Astrocyte of the spinal cord (primary cell): ENCODE results near the gene FOSB.

Experiments
- DNase-seq: peaks from one replicate; pipeline ENCODE4 v3.0.0; 2011; ENCODE audit warnings: low read depth, low spot score
- H3K4me3 ChIP-seq: 2 replicates; pipeline ENCODE4 v1.5.1; 2011; ENCODE audit warnings: low read depth, mild to moderate bottlenecking, low read length, moderate library complexity
- CTCF ChIP-seq: IDR thresholded peaks from 2 replicates; pipeline ENCODE4 v1.5.1; 2012; ENCODE audit warnings: low read depth, mild to moderate bottlenecking, low read length, inconsistent platforms
- in situ Hi-C: cut with HindIII; loops from 2 replicates; pipeline ENCODE4 v1.10.0; 2017; ENCODE audit warnings: low sequenced_read_pairs

FOSB gene

GRCh38 chr19:45437328-45437727 lies 30.5 kb upstream of the FOSB start:
- no peak for DNase-seq
- in situ Hi-C loops, result no loop called here
- no peak overlapping the region for H3K4me3 ChIP-seq
- no peak for TF ChIP-seq CTCF

DNA sequence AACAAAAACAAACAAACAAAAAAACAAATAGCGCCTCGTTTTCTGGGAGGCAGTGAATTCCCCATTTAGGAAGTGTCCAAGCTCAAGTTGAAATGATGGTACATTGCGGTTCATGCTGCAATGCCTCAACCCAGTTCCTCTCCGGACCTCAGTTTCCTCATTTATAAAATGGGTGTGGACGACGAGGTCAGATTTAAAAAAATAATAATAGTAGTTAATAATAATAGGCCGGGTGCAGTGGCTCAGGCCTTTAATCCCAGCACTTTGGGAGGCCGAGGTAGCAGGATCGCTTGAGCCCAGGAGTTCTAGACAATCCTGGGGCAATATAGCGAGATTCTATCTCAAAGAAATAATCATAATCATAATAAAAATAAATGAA lies 28.6 kb upstream of the FOSB start:
- peak overlapping the region; percentile 37 for H3K4me3 ChIP-seq
- TF ChIP-seq CTCF, result no peak
- in situ Hi-C loops, result no loop called here
- DNase-seq, result no peak

GRCh38 chr19:45439569-45440258 lies 28.1 kb upstream of the FOSB start:
- peak; percentile 72 for DNase-seq
- in situ Hi-C loops, result no loop called here
- peak; percentile 91 for TF ChIP-seq CTCF

GRCh38 chr19:45440259-45440638 lies 27.5 kb upstream of the FOSB start:
- in situ Hi-C loops, result no loop called here
- no peak for TF ChIP-seq CTCF
- H3K4me3 ChIP-seq, result peak overlapping the region; percentile 37
- DNase-seq, result no peak

More at GRCh38 chr19:45439569-45440258, 28.1 kb upstream of the FOSB start:
- H3K4me3 ChIP-seq, result peak overlapping the region; percentile 37

DNA sequence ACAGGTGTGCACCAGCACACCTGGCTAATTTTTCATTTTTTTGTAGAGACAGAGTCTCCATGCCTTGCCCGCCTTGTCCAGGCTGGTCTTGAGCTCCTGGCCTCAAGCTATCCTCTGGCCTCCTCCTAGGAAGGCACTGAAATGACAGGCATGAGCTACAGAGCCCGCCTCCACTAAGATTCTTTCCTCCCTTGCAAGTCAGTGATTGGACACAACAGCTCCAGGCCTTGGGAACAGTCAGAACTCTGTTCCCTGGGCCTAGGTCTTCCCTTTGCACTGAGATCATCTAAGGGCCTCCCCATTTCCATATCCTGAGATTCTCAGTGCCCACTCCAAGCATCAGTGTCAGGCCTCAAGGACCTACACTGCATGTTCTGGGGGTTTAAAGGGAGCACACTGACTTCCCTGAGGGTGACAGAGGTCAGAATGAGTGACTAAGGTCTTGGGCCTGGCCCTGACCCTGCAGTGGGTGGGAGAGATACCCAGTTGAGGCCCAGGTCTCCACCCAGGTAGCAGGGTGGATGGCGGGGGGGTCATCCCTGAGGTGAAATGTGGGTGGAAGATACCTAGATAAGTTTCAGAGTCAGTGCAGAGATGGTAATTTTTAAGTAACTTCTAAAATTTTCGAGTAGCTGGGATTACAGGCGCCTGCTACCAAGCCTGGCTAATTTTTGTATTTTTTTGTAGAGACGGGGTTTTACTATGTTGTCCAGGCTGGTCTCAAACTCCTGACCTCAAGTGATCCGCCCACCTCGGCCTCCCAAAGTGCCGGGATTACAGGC lies 26.7 kb upstream of the FOSB start:
- in situ Hi-C loops, result no loop called here
- H3K4me3 ChIP-seq, result no peak overlapping the region
- DNase-seq, result peak; percentile 35
- no peak for TF ChIP-seq CTCF

DNA sequence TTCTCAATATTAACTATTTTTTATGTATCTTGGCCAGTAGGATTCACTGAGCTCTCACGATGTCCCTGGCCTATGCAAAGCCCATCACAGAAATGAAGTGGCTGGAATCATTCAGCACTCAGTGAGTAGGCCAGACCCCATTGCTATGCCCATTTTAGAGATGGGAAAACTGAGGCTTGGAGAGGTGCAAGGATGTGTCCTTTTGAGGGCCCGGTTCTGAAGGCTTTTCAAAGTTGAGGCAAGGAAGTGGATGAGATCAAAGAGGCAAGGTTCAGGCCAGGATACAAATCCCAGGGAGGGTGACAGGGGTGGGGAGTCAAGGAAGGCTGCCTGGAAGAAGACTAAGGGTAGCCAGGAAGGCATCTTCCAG lies 25.4 kb upstream of the FOSB start:
- DNase-seq, result no peak
- in situ Hi-C loops, result no loop called here
- H3K4me3 ChIP-seq, result no peak overlapping the region
- no peak for TF ChIP-seq CTCF
